B cell (primary cell): ENCODE results near the gene TSPAN6.

Experiments used
- EZH2 ChIP-seq: IDR thresholded peaks from 2 replicates; pipeline ENCODE4 v1.6.1; 2012; ENCODE audit warnings: borderline replicate concordance, low read depth, mild to moderate bottlenecking, moderate library complexity, low read length; ENCODE audit not compliant: insufficient read depth, poor library complexity, severe bottlenecking
- TF ChIP-seq, protein P1 (sequence below): fragments of 200-600 bp; IDR thresholded peaks from one replicate; pipeline ENCODE4 v1.8.0; 2022; ENCODE audit warnings: antibody characterized with exemption, mild to moderate bottlenecking

DNA sequence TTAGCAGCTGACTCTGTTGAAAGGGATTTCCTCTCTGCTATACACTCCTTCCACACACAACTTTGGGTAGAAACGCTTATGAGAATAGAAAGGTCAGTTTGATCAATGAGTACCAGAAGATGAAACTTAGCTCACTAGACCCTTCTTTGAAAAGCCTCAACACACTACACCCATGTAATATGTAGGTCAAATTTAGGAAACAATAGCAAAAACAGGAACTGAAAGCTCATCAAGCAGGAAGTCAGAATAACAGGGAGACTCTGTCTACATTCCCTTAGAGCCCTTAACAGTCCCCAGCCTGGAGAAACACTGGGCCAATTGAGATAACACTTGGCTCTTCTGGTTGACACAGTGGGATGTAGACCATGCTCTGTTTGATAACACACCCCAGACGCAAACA lies 38.1 kb upstream of the TSPAN6 start:
- TF ChIP-seq EZH2 = no peak
- TF ChIP-seq, protein P1, sequence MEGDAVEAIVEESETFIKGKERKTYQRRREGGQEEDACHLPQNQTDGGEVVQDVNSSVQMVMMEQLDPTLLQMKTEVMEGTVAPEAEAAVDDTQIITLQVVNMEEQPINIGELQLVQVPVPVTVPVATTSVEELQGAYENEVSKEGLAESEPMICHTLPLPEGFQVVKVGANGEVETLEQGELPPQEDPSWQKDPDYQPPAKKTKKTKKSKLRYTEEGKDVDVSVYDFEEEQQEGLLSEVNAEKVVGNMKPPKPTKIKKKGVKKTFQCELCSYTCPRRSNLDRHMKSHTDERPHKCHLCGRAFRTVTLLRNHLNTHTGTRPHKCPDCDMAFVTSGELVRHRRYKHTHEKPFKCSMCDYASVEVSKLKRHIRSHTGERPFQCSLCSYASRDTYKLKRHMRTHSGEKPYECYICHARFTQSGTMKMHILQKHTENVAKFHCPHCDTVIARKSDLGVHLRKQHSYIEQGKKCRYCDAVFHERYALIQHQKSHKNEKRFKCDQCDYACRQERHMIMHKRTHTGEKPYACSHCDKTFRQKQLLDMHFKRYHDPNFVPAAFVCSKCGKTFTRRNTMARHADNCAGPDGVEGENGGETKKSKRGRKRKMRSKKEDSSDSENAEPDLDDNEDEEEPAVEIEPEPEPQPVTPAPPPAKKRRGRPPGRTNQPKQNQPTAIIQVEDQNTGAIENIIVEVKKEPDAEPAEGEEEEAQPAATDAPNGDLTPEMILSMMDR = no peak
